Measurements from ENCODE around the gene EHHADH.
"Not testable (repeated sequence)": the region's sequence is repeated elsewhere in the genome, so short reads cannot be mapped to it uniquely, and the experiment has no call there.

Gene EHHADH

DNA sequence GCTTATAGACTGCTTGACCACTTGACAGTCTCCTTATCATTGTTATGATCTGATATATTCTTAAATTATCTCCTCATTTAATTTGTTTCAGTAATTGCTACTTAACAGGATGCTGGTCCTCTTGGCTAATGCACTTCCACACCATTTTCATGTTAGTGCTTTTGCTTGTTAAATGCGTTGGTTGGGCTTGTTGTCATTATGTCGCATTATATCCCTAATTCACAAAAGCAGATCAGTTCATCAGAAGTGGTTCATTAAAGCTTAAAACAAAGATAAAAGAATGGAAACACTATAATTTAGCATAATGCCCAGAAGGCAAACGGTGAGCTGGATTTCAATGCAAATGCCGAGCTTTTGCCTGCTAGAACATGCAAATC lies 17.1 kb upstream of the EHHADH start:
- DNase-seq (ENCODE audit: insufficient read length) (no peak), FAIRE-seq (no peak)
- no peak for TF ChIP-seq TAF1 (IDR thresholded peaks at IDR 0.05; ENCODE audit: borderline replicate concordance, low read depth, low read length)
- TF ChIP-seq POLR2AphosphoS5 (IDR thresholded peaks at IDR 0.05; ENCODE audit: low read depth, low read length) = no peak
- no peak for TF ChIP-seq POLR2A (IDR thresholded peaks at IDR 0.05; ENCODE audit: low read depth, low read length)

DNA sequence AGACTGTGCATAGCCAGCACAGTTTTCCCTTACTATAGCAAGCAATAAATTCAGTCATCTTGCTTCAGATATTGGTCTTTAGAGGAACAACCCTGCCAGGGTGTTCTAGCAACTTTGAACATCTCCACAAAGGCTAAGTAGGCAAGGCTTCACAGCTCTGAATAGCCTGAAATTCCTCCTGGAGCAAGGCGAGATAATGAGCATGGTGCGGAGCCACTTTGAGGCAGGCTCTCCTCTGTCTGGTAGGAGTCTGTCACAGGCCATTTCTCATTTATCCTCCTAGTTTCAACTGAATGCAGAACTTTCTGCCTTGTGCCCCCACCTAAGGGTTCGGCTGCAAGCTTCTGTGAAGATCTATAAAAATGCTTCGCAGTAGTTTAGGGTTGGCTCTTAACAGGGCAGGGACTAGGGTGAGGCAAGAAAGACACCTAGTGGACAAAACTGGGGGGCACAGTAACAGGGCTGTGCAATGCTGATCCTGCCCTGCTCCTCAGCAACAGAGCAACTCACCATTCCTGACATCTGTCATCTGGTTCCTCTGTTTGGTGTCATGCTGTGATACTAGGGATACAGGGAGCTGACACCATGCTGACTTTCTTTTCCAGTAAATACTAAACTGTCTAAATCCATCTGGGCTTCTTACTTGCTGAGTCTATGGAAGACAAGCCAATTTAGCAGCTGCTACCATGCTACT lies 16.6 kb upstream of the EHHADH start:
- TF ChIP-seq TAF1 (IDR thresholded peaks at IDR 0.05; ENCODE audit: borderline replicate concordance, low read depth, low read length) = no peak
- no peak for TF ChIP-seq POLR2A (IDR thresholded peaks at IDR 0.05; ENCODE audit: low read depth, low read length)
- TF ChIP-seq POLR2AphosphoS5 (IDR thresholded peaks at IDR 0.05; ENCODE audit: low read depth, low read length) = no peak
- peak; percentile 30 for FAIRE-seq
- DNase-seq (ENCODE audit: insufficient read length) = peak; percentile 19

DNA sequence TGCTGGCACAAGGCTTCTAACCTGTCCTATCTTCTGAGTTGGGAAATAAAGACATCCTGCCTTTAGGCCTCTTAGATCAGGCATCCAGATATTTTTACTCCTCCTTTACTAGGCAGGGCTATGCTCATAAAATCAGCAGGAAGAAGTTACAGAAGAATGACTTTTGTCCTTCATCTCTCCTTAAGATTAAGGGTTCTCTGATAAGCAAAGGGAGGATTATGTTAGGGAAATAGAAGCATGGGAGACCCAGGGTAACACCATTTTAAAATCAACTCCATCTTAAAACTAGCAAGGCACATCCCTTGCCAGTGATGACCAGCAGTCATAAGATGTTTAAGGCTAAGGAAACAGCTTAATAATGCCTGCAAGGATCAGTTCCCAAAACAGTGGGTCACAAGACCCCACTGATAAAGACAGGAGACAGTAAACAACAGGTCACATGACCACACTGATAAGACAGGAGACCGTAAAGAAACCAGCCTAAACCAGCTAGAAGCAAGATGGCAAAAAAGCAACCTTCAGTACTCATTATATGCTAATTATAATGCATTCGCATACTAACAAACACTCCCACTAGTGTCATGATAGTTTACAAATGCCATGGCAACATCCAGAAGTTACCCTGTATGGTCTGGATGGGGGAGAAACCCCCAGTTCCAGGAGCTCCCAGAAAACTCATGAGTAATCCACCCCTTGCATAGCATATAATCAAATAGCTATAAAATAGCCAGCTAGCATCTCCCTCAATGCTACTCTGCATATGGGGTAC lies 14.5 kb upstream of the EHHADH start:
- no peak for TF ChIP-seq TAF1 (IDR thresholded peaks at IDR 0.05; ENCODE audit: borderline replicate concordance, low read depth, low read length)
- no peak for TF ChIP-seq POLR2A (IDR thresholded peaks at IDR 0.05; ENCODE audit: low read depth, low read length)
- no peak for TF ChIP-seq POLR2AphosphoS5 (IDR thresholded peaks at IDR 0.05; ENCODE audit: low read depth, low read length)
- FAIRE-seq (no peak), DNase-seq (ENCODE audit: insufficient read length) (no peak)

DNA sequence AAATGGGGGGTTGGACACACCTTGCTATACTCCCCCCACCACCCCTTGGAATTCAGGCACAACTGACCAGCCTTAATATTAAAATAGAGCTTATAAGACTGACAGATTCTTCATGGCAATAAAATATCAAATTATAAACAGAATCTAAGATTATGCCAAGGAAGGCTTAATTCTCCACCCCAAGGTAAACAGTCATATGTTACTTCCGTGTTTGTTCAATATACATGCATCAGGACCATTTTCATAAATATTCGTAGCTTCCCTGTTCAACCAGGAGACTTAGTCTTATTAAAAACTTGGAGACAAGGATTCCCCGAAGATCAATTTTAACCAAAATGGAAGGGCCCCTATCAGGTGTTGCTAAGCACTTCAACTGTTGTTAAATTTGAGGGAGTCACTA lies 13.3 kb upstream of the EHHADH start:
- TF ChIP-seq POLR2A (IDR thresholded peaks at IDR 0.05; ENCODE audit: low read depth, low read length) (no peak), TAF1 (IDR thresholded peaks at IDR 0.05; ENCODE audit: borderline replicate concordance, low read depth, low read length) (no peak), POLR2AphosphoS5 (IDR thresholded peaks at IDR 0.05; ENCODE audit: low read depth, low read length) (no peak)
- DNase-seq (ENCODE audit: insufficient read length) = no peak
- no peak for FAIRE-seq

DNA sequence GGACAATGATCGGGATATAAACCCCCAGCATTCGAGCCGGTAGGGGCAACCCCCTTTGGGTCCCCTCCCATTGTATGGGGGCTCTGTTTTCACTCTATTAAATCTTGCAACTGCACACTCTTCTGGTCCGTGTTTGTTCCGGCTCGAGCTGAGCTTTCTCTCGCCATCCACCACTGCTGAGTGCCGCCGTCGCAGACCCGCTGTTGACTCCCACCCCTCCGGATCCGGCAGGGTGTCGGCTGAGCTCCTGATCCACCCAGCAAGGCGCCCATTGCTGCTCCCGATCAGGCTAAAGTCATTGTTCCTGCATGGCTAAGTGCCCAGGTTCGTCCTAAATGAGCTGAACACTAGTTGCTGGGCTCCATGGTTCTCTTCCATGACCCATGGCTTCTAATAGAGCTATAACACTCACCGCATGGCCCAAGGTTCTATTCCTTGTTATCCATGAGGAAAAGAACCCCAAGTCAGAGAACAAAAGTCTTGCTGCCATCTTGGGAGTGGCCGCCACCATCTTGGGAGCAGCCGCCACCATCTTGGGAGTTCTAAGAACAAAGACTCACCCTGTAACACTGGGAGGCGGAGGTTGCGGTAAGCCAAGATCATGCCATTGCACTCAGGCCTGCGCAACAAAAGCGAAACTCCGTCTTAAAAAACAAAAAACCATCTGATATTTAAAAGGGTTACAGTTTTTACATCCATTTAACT lies 11.2 kb upstream of the EHHADH start:
- TF ChIP-seq TAF1 (IDR thresholded peaks at IDR 0.05; ENCODE audit: borderline replicate concordance, low read depth, low read length) = no peak
- no peak for TF ChIP-seq POLR2A (IDR thresholded peaks at IDR 0.05; ENCODE audit: low read depth, low read length)
- TF ChIP-seq POLR2AphosphoS5 (IDR thresholded peaks at IDR 0.05; ENCODE audit: low read depth, low read length) = no peak
- DNase-seq (ENCODE audit: insufficient read length) (no peak), FAIRE-seq (no peak)

DNA sequence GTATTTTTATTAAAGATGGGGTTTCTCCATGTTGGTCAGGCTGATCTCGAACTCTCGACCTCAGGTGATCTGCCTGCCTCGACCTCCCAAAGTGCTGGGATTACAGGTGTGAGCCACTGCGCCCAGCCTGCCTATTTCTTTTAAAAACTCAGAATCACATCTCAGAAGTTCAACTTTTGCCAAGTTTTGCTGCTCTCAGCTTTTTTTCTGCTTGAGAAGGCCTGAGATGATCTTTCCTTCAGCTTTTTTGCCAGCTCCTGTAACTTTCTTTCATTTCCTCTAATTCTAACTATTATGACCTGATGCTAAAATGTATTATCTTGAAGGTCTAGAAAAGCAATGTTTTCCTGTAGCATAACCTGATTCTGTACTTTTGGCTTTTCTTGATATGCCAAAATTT lies 9.6 kb upstream of the EHHADH start:
- TF ChIP-seq POLR2A (IDR thresholded peaks at IDR 0.05; ENCODE audit: low read depth, low read length) = no peak
- TF ChIP-seq TAF1 (IDR thresholded peaks at IDR 0.05; ENCODE audit: borderline replicate concordance, low read depth, low read length) = no peak
- TF ChIP-seq POLR2AphosphoS5 (IDR thresholded peaks at IDR 0.05; ENCODE audit: low read depth, low read length) = no peak
- DNase-seq (ENCODE audit: insufficient read length) (no peak), FAIRE-seq (no peak)

DNA sequence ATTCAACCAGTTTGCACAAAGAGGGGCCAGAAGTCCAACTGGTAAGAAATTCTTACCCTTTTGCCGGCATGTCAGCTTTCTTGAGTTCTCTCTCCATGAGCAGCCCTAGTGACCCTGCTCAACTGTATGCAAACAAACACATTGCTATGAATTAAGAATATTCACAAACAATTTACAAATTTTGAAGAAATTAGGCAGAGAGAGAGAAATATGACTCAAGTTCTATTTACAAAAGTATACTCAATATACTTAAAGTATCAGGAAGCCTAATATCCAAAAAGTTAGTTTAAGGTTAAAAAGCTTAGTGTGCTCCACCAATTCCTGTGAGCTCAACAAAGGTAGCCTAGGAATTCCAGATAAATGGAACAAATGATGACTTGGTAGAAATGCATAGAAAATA lies 3.5 kb upstream of the EHHADH start:
- FAIRE-seq (no peak), DNase-seq (ENCODE audit: insufficient read length) (no peak)
- TF ChIP-seq TAF1 (IDR thresholded peaks at IDR 0.05; ENCODE audit: borderline replicate concordance, low read depth, low read length) (no peak), POLR2A (IDR thresholded peaks at IDR 0.05; ENCODE audit: low read depth, low read length) (no peak), POLR2AphosphoS5 (IDR thresholded peaks at IDR 0.05; ENCODE audit: low read depth, low read length) (no peak)

DNA sequence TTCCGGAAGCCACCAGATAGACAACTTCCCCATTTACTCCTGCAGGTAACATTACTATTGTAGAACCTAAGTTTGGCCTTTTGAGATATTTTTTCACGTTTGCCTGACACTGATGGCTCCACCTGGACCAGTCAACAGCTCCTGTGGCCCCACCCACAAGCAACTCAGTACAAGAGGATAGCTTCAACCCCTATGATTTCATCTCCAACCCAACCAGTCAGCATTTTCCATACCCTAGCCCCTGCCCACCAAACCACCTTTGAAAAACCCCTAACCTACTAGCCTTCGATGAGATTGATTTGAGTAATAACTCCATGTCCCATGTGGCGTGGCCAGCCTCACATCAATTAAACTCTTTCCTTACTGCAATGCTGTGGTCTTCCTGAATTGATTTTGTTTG lies 950 bp upstream of the EHHADH start:
- no peak for DNase-seq (ENCODE audit: insufficient read length)
- no peak for FAIRE-seq
- TF ChIP-seq POLR2A (IDR thresholded peaks at IDR 0.05; ENCODE audit: low read depth, low read length) (no peak), TAF1 (IDR thresholded peaks at IDR 0.05; ENCODE audit: borderline replicate concordance, low read depth, low read length) (no peak), POLR2AphosphoS5 (IDR thresholded peaks at IDR 0.05; ENCODE audit: low read depth, low read length) (no peak)

DNA sequence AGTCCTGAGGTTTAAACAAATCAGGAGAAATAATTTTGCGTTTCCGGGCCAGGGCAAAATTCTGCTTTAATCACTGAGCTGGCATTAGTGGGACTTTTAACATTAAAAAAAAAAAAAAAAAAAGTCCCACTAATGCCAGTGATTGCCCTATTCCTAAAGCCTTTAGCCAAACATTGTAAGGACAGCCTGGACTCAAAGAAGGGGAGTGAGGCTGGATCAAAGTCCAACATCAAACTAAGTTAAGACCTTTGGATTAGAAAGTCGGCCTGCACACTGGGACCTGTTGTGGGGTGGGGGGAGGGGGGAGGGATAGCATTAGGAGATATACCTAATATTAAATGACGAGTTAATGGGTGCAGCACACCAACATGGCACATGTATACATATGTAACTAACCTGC lies 716 bp downstream of the EHHADH start:
- DNase-seq (ENCODE audit: insufficient read length); FAIRE-seq: not testable (repeated sequence)

DNA sequence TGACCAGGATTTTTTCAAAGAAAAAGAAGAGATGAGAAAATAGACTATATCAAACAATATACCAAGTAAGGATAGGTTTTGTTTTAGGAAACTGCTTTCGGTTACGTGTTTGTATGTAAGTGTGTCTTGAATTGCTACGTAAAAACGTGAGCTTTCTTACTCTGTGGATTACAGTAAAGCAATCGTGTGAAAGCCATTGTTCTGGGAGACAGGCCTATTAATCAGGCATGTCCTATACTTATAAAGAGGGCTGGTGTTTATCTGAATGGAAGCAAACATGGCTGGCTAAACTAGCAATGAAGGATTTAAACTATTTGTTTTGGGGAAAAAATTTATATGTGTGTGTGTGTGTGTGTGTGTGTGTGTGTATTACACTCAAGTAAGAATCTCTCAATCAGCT lies 2.6 kb downstream of the EHHADH start:
- FAIRE-seq (no peak), DNase-seq (ENCODE audit: insufficient read length) (no peak)
- no peak for TF ChIP-seq TAF1 (IDR thresholded peaks at IDR 0.05; ENCODE audit: borderline replicate concordance, low read depth, low read length)
- TF ChIP-seq POLR2AphosphoS5 (IDR thresholded peaks at IDR 0.05; ENCODE audit: low read depth, low read length) = no peak
- TF ChIP-seq POLR2A (IDR thresholded peaks at IDR 0.05; ENCODE audit: low read depth, low read length) = no peak

DNA sequence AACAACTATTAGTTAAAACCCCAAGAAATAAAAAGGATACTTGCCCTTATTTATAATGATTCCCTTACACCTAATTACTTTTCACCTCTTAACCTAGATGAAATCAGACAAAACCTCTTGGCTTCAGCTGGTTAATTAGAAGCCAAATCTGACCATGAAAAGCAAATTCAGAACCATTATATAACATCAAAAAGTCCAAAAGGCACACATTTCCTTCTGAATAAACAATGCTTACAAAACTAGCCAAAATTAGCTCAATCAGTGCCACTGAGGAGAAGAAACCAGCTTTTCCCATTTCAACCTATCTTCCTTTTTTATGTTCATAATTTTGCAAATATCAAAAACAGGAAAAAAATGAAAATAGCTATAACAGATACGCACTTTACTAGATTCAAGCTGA lies 3.2 kb downstream of the EHHADH start:
- no peak for FAIRE-seq
- TF ChIP-seq POLR2AphosphoS5 (IDR thresholded peaks at IDR 0.05; ENCODE audit: low read depth, low read length) (no peak), TAF1 (IDR thresholded peaks at IDR 0.05; ENCODE audit: borderline replicate concordance, low read depth, low read length) (no peak), POLR2A (IDR thresholded peaks at IDR 0.05; ENCODE audit: low read depth, low read length) (no peak)

DNA sequence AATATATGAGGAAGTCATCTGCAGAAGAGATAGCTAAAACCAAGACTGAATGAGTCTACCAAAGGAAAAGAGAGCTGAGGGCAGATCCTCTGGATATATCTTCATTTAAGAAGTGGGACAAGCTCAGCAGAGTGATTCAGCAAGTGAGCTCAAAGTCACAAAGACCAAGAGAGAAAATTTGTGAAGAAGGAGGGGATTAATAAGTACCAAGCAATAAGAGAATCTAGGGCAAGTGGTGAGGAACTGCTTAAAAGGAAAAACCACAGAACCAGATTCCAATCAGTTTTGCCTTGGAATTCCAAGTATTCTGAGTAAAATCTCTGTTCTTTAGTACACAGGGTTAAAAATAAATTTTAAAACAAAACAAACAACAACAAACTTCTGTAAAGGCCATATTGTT lies 3.6 kb downstream of the EHHADH start:
- TF ChIP-seq POLR2A (IDR thresholded peaks at IDR 0.05; ENCODE audit: low read depth, low read length) (no peak), POLR2AphosphoS5 (IDR thresholded peaks at IDR 0.05; ENCODE audit: low read depth, low read length) (no peak), TAF1 (IDR thresholded peaks at IDR 0.05; ENCODE audit: borderline replicate concordance, low read depth, low read length) (no peak)
- FAIRE-seq (no peak), DNase-seq (ENCODE audit: insufficient read length) (no peak)

More for the DNA sequence above, 3.2 kb downstream of the EHHADH start:
- DNase-seq (ENCODE audit: insufficient read length) = no peak

All from GM12892 (cell line).